Stromal cell of bone marrow (primary cell): ENCODE results near the gene MAGI1.

Experiments
- DNase-seq: peaks from one replicate; pipeline ENCODE4 v3.0.0-alpha.2; 2012; ENCODE audit warnings: low read depth

Gene MAGI1

GRCh38 chr3:65833761-65834505 lies 204.8 kb downstream of the MAGI1 start:
- DNase-seq, result no peak

DNA sequence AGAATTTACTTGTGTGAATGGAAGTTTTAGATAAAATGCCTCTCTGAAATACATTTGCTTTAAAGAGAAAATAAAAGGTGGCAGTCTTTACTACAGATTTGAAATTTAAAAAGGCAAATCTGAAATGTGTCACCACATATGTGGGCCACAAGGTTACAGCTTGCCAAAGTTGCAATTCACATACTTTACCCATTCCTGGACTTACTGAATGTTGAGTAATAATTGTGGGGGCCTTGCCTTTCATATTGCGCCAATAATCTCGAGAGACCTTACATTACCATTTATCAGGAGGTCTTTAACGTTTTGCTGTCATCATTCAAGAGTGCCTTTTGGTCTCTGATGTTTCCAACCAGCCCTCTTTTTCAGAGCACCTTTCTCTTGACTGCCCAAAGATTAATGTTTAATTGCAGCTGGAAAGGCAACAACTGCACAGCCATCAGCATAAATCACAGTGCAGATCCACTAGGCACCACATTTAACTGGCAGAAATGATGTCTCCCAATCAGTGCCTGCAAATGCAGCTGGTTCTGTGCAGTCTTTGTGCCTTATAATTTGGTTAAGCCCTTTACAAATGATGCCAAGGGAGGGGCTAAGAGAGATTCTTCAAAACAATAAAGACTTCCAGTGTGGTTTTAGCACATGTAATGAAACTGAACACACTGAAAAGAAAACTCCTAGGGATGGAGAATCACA lies 206.8 kb downstream of the MAGI1 start:
- peak; percentile 72 for DNase-seq

DNA sequence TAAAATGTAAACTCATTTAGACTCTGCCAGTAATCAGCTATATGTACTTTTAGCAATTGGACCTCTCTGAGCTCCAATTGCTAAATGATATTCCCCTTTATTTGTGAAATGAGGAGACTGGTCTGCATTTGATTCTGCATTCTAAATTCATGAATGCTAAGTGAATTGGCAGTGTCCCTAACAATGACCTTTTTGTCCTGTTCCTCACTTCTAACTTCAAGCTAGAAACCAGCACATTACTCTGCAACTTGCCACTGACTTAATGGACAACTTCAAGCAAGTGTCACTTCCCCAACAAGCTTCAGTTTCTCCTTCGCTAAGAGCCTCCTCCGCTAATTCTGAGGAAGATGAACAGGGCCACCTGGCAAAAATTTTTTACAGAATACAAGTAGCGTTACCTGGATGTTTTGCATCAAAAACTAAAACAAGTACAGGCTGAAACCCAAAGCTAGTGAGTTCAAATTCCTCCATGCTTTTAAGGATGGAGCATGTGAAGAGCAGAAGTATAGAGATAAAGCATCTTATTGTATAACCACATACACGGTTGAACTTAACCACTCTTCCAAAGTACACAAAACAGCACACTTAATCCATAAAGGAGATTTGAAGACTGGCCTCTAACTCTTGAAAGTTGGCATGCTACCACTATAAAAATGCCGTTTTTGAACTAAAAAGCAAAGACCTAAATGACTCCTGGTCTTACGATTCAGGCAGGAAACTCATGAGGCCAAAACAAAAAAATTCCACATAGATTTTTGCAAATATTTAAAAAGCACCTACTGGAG lies 207.6 kb downstream of the MAGI1 start:
- no peak for DNase-seq

DNA sequence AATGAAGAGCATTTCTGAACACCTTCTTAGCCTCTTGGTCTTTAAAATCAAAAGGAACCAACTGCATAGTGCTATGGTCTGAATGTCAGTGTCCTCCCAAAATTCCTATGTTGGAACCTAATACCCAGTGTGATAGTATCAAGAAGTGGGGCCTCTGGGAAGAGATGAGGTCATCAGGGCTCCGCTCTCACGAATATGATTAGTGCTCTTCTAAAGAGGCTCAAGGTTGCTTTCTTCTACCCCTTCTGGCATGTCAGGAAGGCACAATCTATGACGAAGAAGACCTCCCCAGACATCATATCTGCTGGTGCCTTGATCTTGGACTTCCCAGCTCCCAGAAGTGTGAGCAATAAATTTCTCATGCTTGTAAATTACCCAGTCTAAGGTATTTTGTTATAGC lies 209.5 kb downstream of the MAGI1 start:
- DNase-seq, result no peak

- DNase-seq, result peak; percentile 36
These were observed 210.0 kb downstream of the MAGI1 start for GRCh38 chr3:65828706-65829105.

DNA sequence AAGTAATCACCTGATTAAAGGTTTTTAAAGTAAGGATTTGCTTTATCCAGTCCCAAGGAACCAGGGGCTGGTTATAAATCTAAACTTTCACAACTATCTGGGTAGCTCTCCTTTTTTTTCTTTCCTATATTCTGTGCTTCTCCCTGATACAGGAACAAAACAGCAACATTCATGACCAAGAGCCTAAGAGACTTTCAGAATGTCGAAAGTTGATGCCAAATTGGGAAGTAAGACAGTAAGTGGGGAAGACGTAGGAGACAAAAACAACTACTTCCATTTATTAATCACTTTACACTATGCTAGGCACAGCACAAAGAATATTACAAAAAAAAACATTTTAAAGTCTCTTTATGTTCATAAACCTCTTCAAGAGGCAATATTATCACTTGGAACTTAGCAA lies 211.6 kb downstream of the MAGI1 start:
- DNase-seq, result no peak

- no peak for DNase-seq
These were observed 214.6 kb downstream of the MAGI1 start for GRCh38 chr3:65824166-65824565.

DNA sequence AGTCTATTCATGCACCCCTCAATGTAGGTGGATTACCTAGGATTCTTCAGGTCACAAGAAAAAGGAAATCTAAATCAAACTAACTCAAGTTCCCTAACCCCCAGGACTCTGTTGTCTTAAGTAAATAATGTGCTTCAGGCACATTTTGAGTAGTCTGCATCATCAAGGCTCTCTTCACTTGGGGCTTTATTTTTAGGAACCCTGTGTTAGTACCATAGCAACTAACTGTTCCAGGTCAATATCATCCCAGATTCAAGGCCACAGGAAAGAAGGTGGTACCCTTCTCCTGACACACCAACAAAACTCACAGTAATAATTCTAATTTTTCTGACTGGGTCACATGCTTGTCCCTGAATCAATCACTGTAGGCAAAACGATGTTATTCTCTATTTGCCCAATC lies 218.1 kb downstream of the MAGI1 start:
- DNase-seq, result no peak

- DNase-seq, result no peak
These were observed 218.8 kb downstream of the MAGI1 start for GRCh38 chr3:65819896-65820295.

- DNase-seq, result no peak
These were observed 221.1 kb downstream of the MAGI1 start for GRCh38 chr3:65817553-65818126.

GRCh38 chr3:65816208-65816607 lies 222.5 kb downstream of the MAGI1 start:
- DNase-seq, result no peak

DNA sequence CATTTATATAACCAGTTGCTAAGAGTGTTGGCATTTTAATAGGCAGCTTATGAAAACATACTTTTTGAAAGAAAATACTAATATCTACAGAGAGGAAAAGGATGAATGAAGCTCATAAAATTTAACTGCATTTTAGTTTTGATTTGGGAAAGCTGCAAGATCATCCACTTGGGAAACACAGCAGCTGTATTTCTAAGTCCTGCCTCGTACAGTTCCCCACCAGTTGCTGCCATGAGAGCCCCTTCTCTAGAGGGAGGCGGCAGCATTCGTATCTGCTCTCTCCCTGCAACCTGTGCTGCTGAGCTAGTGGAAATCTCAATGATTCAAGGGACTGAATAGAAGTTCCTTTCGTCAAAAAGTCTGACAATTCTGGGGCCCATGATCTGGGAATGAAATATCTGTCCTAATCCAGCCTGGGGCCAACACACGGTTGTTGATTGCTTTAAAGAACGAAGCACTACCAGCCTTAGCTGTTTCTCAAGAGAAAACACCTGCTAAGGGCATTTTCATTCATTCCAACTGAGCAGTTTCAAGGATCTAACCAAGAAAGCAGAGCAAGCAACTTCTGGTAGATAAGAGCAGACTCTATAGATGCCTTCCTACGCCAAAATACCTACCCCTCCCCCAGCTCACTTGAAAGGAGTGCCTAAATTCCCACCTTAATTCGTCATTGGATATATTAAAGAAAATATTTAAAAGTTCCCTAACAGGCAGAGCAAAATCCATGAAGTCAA lies 223.7 kb downstream of the MAGI1 start:
- DNase-seq, result no peak

GRCh38 chr3:65811892-65812291 lies 226.8 kb downstream of the MAGI1 start:
- no peak for DNase-seq

GRCh38 chr3:65811086-65811761 lies 227.5 kb downstream of the MAGI1 start:
- peak; percentile 97 for DNase-seq

DNA sequence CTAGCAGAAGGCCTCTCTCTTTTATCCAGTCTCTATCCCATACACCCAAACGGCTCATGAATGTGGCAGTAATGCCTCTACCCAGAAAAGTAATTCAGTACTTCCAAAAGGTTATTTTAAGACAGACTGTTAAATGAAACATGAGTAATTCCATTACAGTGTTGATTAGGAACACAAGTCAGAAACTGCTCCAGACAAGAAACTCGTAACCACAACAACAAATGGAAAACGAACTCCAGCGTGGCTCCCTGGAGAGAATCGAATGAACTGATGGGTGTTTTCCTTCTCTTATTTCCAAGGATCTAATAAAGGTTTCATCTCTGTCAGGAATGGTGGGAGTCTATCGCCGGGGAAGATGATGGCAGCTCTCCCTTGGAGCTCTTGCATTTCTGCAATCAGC lies 228.4 kb downstream of the MAGI1 start:
- peak; percentile 49 for DNase-seq

DNA sequence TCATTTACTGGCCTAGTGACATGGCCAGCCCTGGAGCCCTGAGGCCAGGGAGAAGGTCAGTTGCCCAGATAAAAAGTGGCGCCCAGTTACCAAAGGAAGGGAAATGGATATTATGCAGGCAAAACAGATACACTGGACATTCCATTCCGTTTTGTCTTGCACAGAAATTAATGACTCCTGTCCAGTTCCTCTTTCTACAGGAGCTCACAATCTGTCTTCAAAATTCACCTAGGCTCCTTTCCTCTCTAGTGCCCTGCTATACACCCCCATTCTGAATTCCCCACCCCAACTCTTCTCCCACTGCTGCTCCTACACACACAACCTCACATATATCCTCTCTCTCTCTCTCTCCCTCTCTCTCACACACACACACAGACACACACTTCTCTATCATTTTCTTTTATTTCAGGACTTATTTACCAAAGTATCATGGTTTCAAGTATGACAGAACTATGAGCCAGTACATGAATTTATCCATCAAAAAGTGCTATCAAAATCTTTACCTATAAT lies 229.0 kb downstream of the MAGI1 start:
- no peak for DNase-seq

DNA sequence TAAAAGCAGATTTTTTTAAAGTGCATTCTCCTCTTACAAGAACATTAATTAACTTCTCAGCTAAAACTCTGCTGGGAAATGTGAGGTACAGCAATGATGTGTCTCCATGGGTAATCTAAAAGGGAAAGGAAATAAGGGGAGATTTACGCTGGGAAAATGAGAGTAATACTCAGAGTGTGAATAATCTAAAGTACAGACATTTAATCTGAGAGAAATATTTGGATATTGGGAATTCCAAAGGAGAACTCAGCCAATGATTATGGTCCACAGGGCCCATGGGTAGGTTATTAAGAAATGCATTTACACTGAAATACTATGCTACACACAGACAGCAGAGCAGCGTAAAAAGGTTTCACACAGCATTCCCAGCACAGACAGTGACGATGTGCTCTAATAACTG lies 229.9 kb downstream of the MAGI1 start:
- no peak for DNase-seq

- no peak for DNase-seq
These were observed 230.3 kb downstream of the MAGI1 start for GRCh38 chr3:65808407-65808806.

- DNase-seq, result no peak
These were observed 231.5 kb downstream of the MAGI1 start for GRCh38 chr3:65807225-65807624.

- DNase-seq, result no peak
These were observed 232.1 kb downstream of the MAGI1 start for GRCh38 chr3:65806600-65806999.

GRCh38 chr3:65796676-65797075 lies 242.0 kb downstream of the MAGI1 start:
- DNase-seq, result no peak
